CD14-positive monocyte (primary cell): ENCODE results near the gene B4GALT2. TPM values are rescaled to one million over a fixed set of nuclear protein-coding genes. Genes with fewer than 3 reads are reported as not detected.

ENCODE experiments used
- DNase-seq, 3 donors: peaks; one replicate each; pipeline ENCODE4 v3.0.0-alpha.2; 2011 to 2022
- H2AFZ ChIP-seq: 2 replicates; pipeline ENCODE4 v1.6.0; 2012; ENCODE audit warnings: mild to moderate bottlenecking, low read depth, low read length, inconsistent platforms; ENCODE audit not compliant: insufficient read depth, poor library complexity, severe bottlenecking
- H3K27ac ChIP-seq, 2 donors: 1 replicate in 1 of 2; 2 replicates in 1 of 2; pipeline ENCODE4 v1.5.1; 2012 to 2013; ENCODE audit warnings: low read length in 2 of 2, control low read depth in 1 of 2, inconsistent platforms in 1 of 2, low read depth in 1 of 2, mild to moderate bottlenecking in 1 of 2
- H3K27me3 ChIP-seq, 2 donors: one replicate each; pipeline versions ENCODE4 v1.6.0 to v1.6.1; 2011 to 2013; ENCODE audit warnings: low read length in 2 of 2; ENCODE audit not compliant: control insufficient read depth in 2 of 2, insufficient read depth in 2 of 2
- H3K36me3 ChIP-seq, 2 donors: replicated peaks in 1 of 2; 1 replicate in 1 of 2; 2 replicates in 1 of 2; pipeline versions ENCODE4 v1.5.1 to v1.6.1; 2012 to 2013; ENCODE audit warnings: low read length in 2 of 2, control low read depth in 1 of 2, inconsistent platforms in 1 of 2, mild to moderate bottlenecking in 1 of 2; ENCODE audit not compliant: insufficient read depth in 2 of 2, control insufficient read depth in 1 of 2
- H3K4me1 ChIP-seq, 2 donors: 1 replicate in 1 of 2; 2 replicates in 1 of 2; pipeline versions ENCODE4 v1.5.1 to v1.6.1; 2012 to 2013; ENCODE audit warnings: low read length in 2 of 2, control low read depth in 1 of 2, inconsistent platforms in 1 of 2, mild to moderate bottlenecking in 1 of 2, moderate library complexity in 1 of 2; ENCODE audit not compliant: insufficient read depth in 2 of 2, control insufficient read depth in 1 of 2
- H3K4me2 ChIP-seq: replicated peaks from 2 replicates; pipeline ENCODE3; 2012; ENCODE audit warnings: low read length, moderate library complexity, mild to moderate bottlenecking; ENCODE audit not compliant: poor library complexity, severe bottlenecking; ENCODE audit errors: extremely low read depth
- H3K4me3 ChIP-seq, 3 experiments: fragments of 200-600 bp in 1 of 3; sonication (generic) in 1 of 3; replicated peaks in 1 of 3; 1 replicate in 2 of 3; 2 replicates in 1 of 3; pipeline ENCODE4 v1.5.1; 2011 to 2013; ENCODE audit warnings: low read length in 3 of 3, mild to moderate bottlenecking in 3 of 3, control low read depth in 2 of 3, low read depth in 2 of 3, inconsistent platforms in 1 of 3, moderate library complexity in 1 of 3
- H3K79me2 ChIP-seq: 2 replicates; pipeline ENCODE4 v1.6.0; 2012; ENCODE audit warnings: mild to moderate bottlenecking, control low read depth, inconsistent platforms, low read length, moderate library complexity; ENCODE audit not compliant: insufficient read depth
- H3K9ac ChIP-seq: 2 replicates; pipeline ENCODE4 v1.6.0; 2017; ENCODE audit warnings: low read length, mild to moderate bottlenecking; ENCODE audit not compliant: insufficient read depth, poor library complexity, severe bottlenecking
- H3K9me3 ChIP-seq, 2 donors: replicated peaks in 1 of 2; 1 replicate in 1 of 2; 2 replicates in 1 of 2; pipeline versions ENCODE4 v1.5.1 to v1.6.1; 2012 to 2013; ENCODE audit warnings: low read length in 2 of 2, control low read depth in 1 of 2; ENCODE audit not compliant: control insufficient read depth in 1 of 2, insufficient read depth in 1 of 2
- H4K20me1 ChIP-seq: 2 replicates; pipeline ENCODE4 v1.6.0; 2012; ENCODE audit warnings: mild to moderate bottlenecking, low read length, control low read depth, moderate library complexity; ENCODE audit not compliant: insufficient read depth
- H3K27ac Mint-ChIP-seq, 7 donors: one replicate each; pipeline ENCODE4 v1.8.0; 2020; ENCODE audit warnings: mild to moderate bottlenecking in 7 of 7, mixed read lengths in 7 of 7, moderate library complexity in 6 of 7, inconsistent platforms in 2 of 7
- H3K27me3 Mint-ChIP-seq, 3 donors: one replicate each; pipeline ENCODE4 v1.8.0; 2021 to 2022; ENCODE audit warnings: low read depth in 3 of 3, mild to moderate bottlenecking in 3 of 3, mixed read lengths in 3 of 3, moderate library complexity in 3 of 3, inconsistent platforms in 1 of 3
- H3K36me3 Mint-ChIP-seq, 2 donors: one replicate each; pipeline ENCODE4 v1.8.0; 2020; ENCODE audit warnings: mixed read lengths in 2 of 2, inconsistent platforms in 1 of 2, mild to moderate bottlenecking in 1 of 2
- H3K4me1 Mint-ChIP-seq: one replicate; pipeline ENCODE4 v1.8.0; 2020; ENCODE audit warnings: mild to moderate bottlenecking, mixed read lengths
- H3K4me3 Mint-ChIP-seq, 2 donors: one replicate each; pipeline ENCODE4 v1.8.0; 2020; ENCODE audit warnings: mild to moderate bottlenecking in 2 of 2, mixed read lengths in 2 of 2, moderate library complexity in 1 of 2
- H3K9me3 Mint-ChIP-seq, 7 donors: one replicate each; pipeline ENCODE4 v1.8.0; 2020 to 2022; ENCODE audit warnings: mixed read lengths in 7 of 7, mild to moderate bottlenecking in 6 of 7, moderate library complexity in 6 of 7, inconsistent platforms in 2 of 7
- CTCF ChIP-seq: fragments of 200-600 bp; IDR thresholded peaks from one replicate; pipeline ENCODE4 v1.8.0; 2022; ENCODE audit warnings: antibody characterized with exemption, mild to moderate bottlenecking
- WGBS: methylation state at CpG from one replicate; pipeline ENCODE4 v1.1.5; 2013; ENCODE audit warnings: missing lambda C conversion rate; ENCODE audit not compliant: insufficient coverage; 5-methylcytosine and 5-hydroxymethylcytosine counted together
- intact Hi-C, 2 donors: fragments of 100-400 bp; cut with micrococcal nuclease; formaldehyde crosslinking; loops; one replicate each; pipeline versions ENCODE4 v1.15.0 to v1.15.1; 2023
- polyA plus RNA-seq, 3 donors: library from polyadenylated mRNA; depleted of rRNA in 1 of 3; unstranded in 2 of 3; stranded (reverse) in 1 of 3; fragments of 300-500 nt in 2 of 3; fragments of >200 nt in 1 of 3; fragmentation: Illumina TruSeq in 2 of 3; gene quantifications; 1 replicate in 2 of 3; 2 replicates in 1 of 3; pipeline ENCODE4 v1.2.3, GENCODE V29; 2012 to 2021

Gene B4GALT2
- polyA plus RNA-seq, 3 donors = 0.30 to 0.35 TPM; not detected in 1

DNA sequence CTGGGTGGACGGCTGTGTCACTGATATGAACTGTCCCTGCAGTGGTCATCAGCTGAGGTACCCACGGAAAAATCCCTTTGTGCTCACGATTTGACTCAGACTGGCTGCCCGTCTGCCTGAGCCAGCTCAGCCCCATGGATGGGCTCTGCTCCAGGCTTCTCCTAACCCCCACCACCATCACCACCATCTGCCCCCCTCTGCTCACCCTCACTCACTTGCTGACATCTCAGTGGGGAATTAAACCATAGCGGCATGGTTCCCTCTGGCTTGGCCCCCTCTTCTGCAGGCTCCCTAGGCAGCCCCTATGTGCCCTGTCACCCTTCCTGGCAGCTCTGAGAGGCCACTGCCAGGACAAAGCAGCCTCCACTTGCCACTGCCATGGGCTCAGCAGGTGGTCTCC is 34.9 kb downstream of the B4GALT2 start:
- Histone ChIP-seq H3K9ac (no peak overlapping the region), H3K4me1 (no peaks in the 10 kb centered on the region), H3K4me2 (no peak overlapping the region), H3K27me3 (no peaks in the 10 kb centered on the region), H3K4me3 (no peak overlapping the region), H3K27ac (no peak overlapping the region), H3K9me3 (no peaks in the 10 kb centered on the region), H3K36me3 (no peaks in the 10 kb centered on the region), H4K20me1 (no peaks in the 10 kb centered on the region), H3K79me2 (no peaks in the 10 kb centered on the region), H2AFZ (no peak overlapping the region)
- 79% methylated on average over 5 of the region's 5 CpGs for WGBS
- Mint-ChIP-seq H3K4me3 (no peak overlapping the region), H3K4me1 (peaks cover 4% of the 10 kb centered on the region), H3K9me3 (no peaks in the 10 kb centered on the region), H3K36me3 (no peaks in the 10 kb centered on the region), H3K27me3 (peaks cover 1 to 11% (median 4%) of the 10 kb centered on the region in 3 donors), H3K27ac (no peak overlapping the region)
- TF ChIP-seq CTCF = no peak
- no peak for DNase-seq
- intact Hi-C loops = no loop called here

DNA sequence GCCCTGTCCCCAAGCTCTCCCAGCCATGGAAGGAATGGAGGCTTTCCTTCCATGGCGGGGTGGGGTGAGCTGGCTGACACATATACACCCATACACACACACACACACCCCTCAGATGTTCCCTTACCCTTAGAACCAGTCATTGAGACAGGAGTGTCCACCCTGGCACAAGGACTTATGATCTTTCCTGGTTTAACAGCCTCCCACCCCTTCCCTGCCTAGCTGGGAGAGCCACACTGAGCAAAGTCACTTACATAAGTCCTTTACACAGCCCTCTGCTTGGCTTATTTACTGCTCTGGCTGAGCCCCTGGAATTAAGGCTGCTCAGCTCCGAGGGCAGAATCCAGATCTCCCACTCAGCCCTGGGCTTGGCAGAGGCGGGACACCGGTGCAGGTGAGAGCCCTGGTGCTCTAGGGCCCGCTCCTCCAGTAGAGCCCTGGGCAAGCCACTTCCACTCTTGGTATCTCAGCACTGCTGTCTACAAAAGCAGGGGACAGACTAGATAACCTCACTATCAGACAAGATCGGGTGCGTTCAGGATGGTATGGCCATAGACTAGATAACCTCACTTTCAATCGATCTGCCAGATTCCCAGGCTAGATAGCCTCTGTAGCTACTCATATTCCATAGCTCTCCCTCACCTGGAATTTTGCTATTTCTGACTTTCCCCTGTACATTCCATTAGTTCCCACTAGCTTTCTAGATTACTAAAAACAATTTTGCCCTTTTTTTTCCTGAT is 35.5 kb downstream of the B4GALT2 start:
- H2AFZ ChIP-seq = no peak overlapping the region
- no peaks in the 10 kb centered on the region for H3K9me3 Mint-ChIP-seq
- H3K27me3 Mint-ChIP-seq = peaks cover 1 to 11% (median 4%) of the 10 kb centered on the region in 3 donors
- H3K27ac Mint-ChIP-seq = no peak overlapping the region
- no peaks in the 10 kb centered on the region for H4K20me1 ChIP-seq
- H3K27me3 ChIP-seq = no peaks in the 10 kb centered on the region
- H3K9ac ChIP-seq = no peak overlapping the region
- no peaks in the 10 kb centered on the region for H3K36me3 ChIP-seq
- H3K4me3 Mint-ChIP-seq = no peak overlapping the region
- WGBS = 96% methylated on average over 6 of the region's 8 CpGs
- no peak overlapping the region for H3K27ac ChIP-seq
- no peak overlapping the region for H3K4me2 ChIP-seq
- H3K36me3 Mint-ChIP-seq = no peaks in the 10 kb centered on the region
- no peaks in the 10 kb centered on the region for H3K79me2 ChIP-seq
- intact Hi-C loops = no loop called here
- no peak for DNase-seq
- no peaks in the 10 kb centered on the region for H3K4me1 ChIP-seq
- no peaks in the 10 kb centered on the region for H3K9me3 ChIP-seq
- H3K4me3 ChIP-seq = no peak overlapping the region
- no peak for TF ChIP-seq CTCF
- H3K4me1 Mint-ChIP-seq = peaks cover 4% of the 10 kb centered on the region
